ENCODE results near the gene CRABP1. TPM values are rescaled to one million over a fixed set of nuclear protein-coding genes. Genes with fewer than 3 reads are reported as not detected.

The CRABP1 gene
- total RNA-seq, 4 donors from 2014 or later: not detected

DNA sequence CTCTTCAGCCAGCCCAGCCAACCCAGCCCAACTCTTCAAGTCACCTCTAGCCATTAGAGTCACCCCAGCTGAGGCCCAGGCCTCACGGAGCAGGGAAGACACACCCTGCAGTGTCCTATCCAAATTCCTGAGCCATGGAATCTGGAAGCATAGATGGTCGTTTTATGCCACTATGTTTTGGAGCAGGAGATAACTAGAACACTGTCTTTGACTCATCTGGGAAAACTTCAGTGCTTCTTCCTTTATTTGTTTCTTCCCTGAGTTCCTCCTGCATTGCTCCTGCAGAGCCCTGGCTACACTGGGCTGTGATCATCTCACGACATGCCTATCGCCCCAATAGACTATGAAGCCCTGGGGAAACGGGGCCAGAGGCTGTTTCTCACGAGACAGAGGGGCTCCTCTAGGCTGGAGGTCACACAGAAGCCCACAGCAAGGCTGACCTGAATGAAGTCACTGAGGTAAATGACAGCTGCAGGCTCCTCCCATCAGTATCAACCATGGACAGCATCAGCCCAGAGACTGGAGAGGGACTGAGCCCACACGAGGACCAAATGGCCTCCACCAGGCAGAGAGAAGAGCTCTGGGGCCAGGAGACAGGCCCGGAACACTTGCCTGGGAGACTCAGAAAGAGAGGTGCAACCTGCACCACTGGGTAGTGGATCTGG is 22.7 kb downstream of the CRABP1 start:
- H3K4me3 ChIP-seq: no peak overlapping the region
- DNase-seq (ENCODE audit: extremely low spot score): no peak
- TF ChIP-seq, protein P1, sequence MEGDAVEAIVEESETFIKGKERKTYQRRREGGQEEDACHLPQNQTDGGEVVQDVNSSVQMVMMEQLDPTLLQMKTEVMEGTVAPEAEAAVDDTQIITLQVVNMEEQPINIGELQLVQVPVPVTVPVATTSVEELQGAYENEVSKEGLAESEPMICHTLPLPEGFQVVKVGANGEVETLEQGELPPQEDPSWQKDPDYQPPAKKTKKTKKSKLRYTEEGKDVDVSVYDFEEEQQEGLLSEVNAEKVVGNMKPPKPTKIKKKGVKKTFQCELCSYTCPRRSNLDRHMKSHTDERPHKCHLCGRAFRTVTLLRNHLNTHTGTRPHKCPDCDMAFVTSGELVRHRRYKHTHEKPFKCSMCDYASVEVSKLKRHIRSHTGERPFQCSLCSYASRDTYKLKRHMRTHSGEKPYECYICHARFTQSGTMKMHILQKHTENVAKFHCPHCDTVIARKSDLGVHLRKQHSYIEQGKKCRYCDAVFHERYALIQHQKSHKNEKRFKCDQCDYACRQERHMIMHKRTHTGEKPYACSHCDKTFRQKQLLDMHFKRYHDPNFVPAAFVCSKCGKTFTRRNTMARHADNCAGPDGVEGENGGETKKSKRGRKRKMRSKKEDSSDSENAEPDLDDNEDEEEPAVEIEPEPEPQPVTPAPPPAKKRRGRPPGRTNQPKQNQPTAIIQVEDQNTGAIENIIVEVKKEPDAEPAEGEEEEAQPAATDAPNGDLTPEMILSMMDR (IDR thresholded peaks at IDR 0.05): no peak
- no peak for TF ChIP-seq EP300 (IDR thresholded peaks at IDR 0.05)
- TF ChIP-seq POLR2AphosphoS5 (IDR thresholded peaks at IDR 0.05): no peak
- TF ChIP-seq POLR2A (IDR thresholded peaks at IDR 0.05; ENCODE audit: low read depth): no peak
- H3K4me1 ChIP-seq: peaks cover 0 to 3% (median 0%) of the 10 kb centered on the region in 4 donors
- H3K9me3 ChIP-seq: no peaks in the 10 kb centered on the region
- no peaks in the 10 kb centered on the region for H3K36me3 ChIP-seq
- intact Hi-C loops (cut with DNase I): no loop called here
- peaks cover 0 to 14% (median 0%) of the 10 kb centered on the region in 4 donors for H3K27me3 ChIP-seq
- H3K27ac ChIP-seq (replicated peaks in 1 of 4): no peak overlapping the region
- 91% methylated on average over 8 of the region's 8 CpGs for WGBS

DNA sequence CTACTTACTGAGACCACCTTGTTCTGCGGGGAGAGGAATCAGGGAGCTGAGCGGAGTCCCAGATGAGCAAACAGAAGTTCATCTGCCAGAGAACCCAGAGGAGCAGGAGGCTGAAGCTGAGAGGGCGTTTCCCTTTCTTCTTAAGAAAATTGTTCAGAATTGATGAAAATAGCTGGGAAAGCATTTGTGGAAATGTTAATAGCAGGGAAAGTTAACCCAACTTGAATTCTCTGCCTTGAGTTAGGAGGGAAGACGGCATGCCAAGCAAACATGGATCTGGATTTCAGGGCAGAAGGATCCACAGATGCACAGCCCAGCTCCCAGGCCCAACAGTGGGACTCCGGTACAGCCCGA is 23.2 kb downstream of the CRABP1 start:
- WGBS: 78% methylated on average over 6 of the region's 6 CpGs
- Histone ChIP-seq H3K27me3 (peaks cover 0 to 10% (median 0%) of the 10 kb centered on the region in 4 donors), H3K27ac (replicated peaks in 1 of 4) (no peak overlapping the region), H3K4me1 (peaks cover 0 to 3% (median 0%) of the 10 kb centered on the region in 4 donors), H3K4me3 (no peak overlapping the region), H3K9me3 (no peaks in the 10 kb centered on the region), H3K36me3 (no peaks in the 10 kb centered on the region)
- TF ChIP-seq POLR2A (IDR thresholded peaks at IDR 0.05; ENCODE audit: low read depth) (no peak), POLR2AphosphoS5 (IDR thresholded peaks at IDR 0.05) (no peak), EP300 (IDR thresholded peaks at IDR 0.05) (no peak)
- TF ChIP-seq, protein P1 (IDR thresholded peaks at IDR 0.05): no peak
- no peak for DNase-seq (ENCODE audit: extremely low spot score)
- intact Hi-C loops (cut with DNase I): no loop called here

DNA sequence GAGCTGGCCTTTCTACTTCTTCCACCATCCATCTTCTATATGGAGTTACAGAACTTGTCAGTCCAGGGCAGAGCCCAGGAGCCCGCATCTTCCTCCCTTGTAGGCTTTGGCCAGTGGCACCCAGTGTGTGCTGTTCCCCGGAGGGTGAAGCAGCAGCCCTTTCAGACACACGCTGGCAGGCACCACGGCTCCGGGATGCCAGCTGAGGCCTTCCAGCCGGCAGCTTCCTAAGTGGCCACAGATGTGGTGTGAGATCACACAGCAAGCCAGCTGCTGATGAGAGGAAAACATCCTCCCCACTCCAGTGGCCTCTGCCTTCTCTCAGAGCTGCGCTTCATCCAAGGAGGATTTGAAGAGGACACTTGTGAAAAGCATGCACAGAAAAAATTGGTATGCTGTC is 24.1 kb downstream of the CRABP1 start:
- no peak for TF ChIP-seq POLR2A (IDR thresholded peaks at IDR 0.05; ENCODE audit: low read depth)
- TF ChIP-seq EP300 (IDR thresholded peaks at IDR 0.05): no peak
- TF ChIP-seq, protein P1 (IDR thresholded peaks at IDR 0.05): no peak
- no peak for TF ChIP-seq POLR2AphosphoS5 (IDR thresholded peaks at IDR 0.05)
- intact Hi-C loops (cut with DNase I): no loop called here
- Histone ChIP-seq H3K36me3 (no peaks in the 10 kb centered on the region), H3K27ac (replicated peaks in 1 of 4) (no peak overlapping the region), H3K27me3 (peaks cover 0 to 17% (median 0%) of the 10 kb centered on the region in 4 donors), H3K4me1 (peaks cover 0 to 3% (median 0%) of the 10 kb centered on the region in 4 donors), H3K9me3 (no peaks in the 10 kb centered on the region), H3K4me3 (no peak overlapping the region)
- WGBS: 63% methylated on average over 7 of the region's 7 CpGs
- no peak for DNase-seq (ENCODE audit: extremely low spot score)

DNA sequence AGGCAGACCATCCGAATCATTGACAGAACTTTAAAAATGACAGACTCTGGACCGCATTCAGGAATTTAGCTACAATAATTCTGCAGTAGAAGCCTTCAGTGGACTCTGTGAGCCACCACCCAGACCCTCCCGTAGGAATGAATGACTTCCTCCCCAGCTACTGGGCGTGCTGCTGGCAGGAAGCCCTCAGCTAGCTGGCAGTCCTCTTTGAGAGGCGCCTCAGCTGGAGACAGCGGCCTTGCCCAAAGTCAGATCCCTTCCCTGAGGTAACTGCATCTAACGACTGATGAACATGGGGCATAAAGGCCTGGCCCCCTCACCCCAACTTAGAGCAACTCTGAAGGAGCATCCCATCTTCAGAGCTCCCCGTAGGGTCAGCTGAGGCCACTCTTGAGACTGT is 25.8 kb downstream of the CRABP1 start:
- no peaks in the 10 kb centered on the region for H3K4me1 ChIP-seq
- H3K27ac ChIP-seq (replicated peaks in 1 of 4): no peak overlapping the region
- TF ChIP-seq EP300 (IDR thresholded peaks at IDR 0.05) (no peak), POLR2A (IDR thresholded peaks at IDR 0.05; ENCODE audit: low read depth) (no peak), POLR2AphosphoS5 (IDR thresholded peaks at IDR 0.05) (no peak)
- TF ChIP-seq, protein P1 (IDR thresholded peaks at IDR 0.05): no peak
- intact Hi-C loops (cut with DNase I): no loop called here
- no peak overlapping the region for H3K4me3 ChIP-seq
- DNase-seq (ENCODE audit: extremely low spot score): no peak
- H3K9me3 ChIP-seq: no peaks in the 10 kb centered on the region
- no peaks in the 10 kb centered on the region for H3K36me3 ChIP-seq
- WGBS: 53% methylated on average over 6 of the region's 8 CpGs
- H3K27me3 ChIP-seq: peaks cover 0 to 17% (median 0%) of the 10 kb centered on the region in 4 donors

DNA sequence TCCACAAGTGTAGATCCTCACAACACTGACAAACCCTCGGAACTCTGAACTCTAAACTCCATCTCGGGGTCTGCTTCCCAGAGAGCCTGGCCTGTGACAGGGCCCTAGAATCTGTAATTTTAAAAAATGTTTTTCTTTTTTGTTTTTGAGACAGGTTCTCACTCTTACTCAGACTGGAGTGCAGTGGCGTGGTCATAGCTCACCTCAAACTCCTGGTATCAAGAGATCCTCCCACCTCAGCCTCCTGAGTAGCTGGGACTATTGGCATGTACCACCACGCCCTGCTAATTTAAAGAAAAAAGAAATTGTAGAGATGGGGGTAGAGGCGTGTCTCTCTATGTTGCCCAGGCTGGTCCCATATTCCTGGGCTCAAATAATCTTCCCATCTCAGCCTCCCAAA is 26.2 kb downstream of the CRABP1 start:
- intact Hi-C loops (cut with DNase I): no loop called here
- Histone ChIP-seq H3K27me3 (peaks cover 0 to 17% (median 0%) of the 10 kb centered on the region in 4 donors), H3K36me3 (no peaks in the 10 kb centered on the region), H3K4me1 (no peaks in the 10 kb centered on the region), H3K9me3 (no peaks in the 10 kb centered on the region), H3K4me3 (no peak overlapping the region), H3K27ac (replicated peaks in 1 of 4) (no peak overlapping the region)
- no peak for DNase-seq (ENCODE audit: extremely low spot score)
- WGBS: 90% methylated on average over 5 of the region's 5 CpGs
- TF ChIP-seq, protein P1 (IDR thresholded peaks at IDR 0.05): no peak
- TF ChIP-seq EP300 (IDR thresholded peaks at IDR 0.05): no peak
- no peak for TF ChIP-seq POLR2A (IDR thresholded peaks at IDR 0.05; ENCODE audit: low read depth)
- TF ChIP-seq POLR2AphosphoS5 (IDR thresholded peaks at IDR 0.05): no peak
